Body of pancreas (tissue), 4 donors: ENCODE results near the gene DENND11.

ENCODE experiments used
- POLR2A ChIP-seq, 3 donors: fragments of 450-650 bp; IDR thresholded peaks; one replicate each; pipeline ENCODE4 v1.6.1; 2016; ENCODE audit warnings: antibody characterized with exemption in 3 of 3, mild to moderate bottlenecking in 2 of 3
- TF ChIP-seq, protein P1 (sequence below), 7 experiments: fragments of 450-650 bp in 4 of 7; fragments of 200-600 bp in 3 of 7; sonication (generic) in 3 of 7; IDR thresholded peaks; one replicate each; pipeline ENCODE4 v1.5.1; 2016 to 2019; ENCODE audit warnings: antibody characterized with exemption in 7 of 7

DNA sequence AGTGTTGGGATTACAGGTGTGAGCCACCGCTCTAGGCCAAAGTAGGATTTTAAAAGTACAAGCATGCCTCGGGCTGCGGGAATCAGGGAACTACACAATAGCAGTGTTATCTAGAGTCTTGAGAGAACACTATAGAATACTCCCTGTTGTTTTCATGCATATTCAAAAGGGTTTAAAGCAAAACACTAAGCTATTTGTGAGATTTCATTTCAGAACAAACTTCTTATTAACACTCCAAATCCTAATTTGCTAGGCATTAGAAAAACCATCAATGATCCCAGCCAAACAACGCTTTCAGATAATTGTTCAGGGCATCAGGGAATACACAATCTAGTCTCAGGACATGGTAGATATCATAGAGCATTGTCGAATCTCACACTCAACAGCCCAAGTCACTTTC, 13.9 kb downstream of the DENND11 start:
- TF ChIP-seq, protein P1, sequence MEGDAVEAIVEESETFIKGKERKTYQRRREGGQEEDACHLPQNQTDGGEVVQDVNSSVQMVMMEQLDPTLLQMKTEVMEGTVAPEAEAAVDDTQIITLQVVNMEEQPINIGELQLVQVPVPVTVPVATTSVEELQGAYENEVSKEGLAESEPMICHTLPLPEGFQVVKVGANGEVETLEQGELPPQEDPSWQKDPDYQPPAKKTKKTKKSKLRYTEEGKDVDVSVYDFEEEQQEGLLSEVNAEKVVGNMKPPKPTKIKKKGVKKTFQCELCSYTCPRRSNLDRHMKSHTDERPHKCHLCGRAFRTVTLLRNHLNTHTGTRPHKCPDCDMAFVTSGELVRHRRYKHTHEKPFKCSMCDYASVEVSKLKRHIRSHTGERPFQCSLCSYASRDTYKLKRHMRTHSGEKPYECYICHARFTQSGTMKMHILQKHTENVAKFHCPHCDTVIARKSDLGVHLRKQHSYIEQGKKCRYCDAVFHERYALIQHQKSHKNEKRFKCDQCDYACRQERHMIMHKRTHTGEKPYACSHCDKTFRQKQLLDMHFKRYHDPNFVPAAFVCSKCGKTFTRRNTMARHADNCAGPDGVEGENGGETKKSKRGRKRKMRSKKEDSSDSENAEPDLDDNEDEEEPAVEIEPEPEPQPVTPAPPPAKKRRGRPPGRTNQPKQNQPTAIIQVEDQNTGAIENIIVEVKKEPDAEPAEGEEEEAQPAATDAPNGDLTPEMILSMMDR (IDR thresholded peaks at IDR 0.05): no peak
- TF ChIP-seq POLR2A (IDR thresholded peaks at IDR 0.05): no peak
